ENCODE results near the gene COG5. TPM values are rescaled to one million over a fixed set of nuclear protein-coding genes. Genes with fewer than 3 reads are reported as not detected.

Gene COG5
- total and polyA plus RNA-seq, 9 of the 15 experiments (the other 6 are each of a cell fraction or from before 2014, with no cell fraction given), result 15.3 to 75.1 (median 56.4) TPM

- TF ChIP-seq THAP12 (CRISPR knock-in tag; IDR thresholded peaks at IDR 0.05) (no peak), NCOR1 (IDR thresholded peaks at IDR 0.05) (peak; percentile 73), ATF3 (IDR thresholded peaks at IDR 0.05) (peak; percentile 67; the same call in 1 of the 2 replicates), ATF3 (CRISPR knock-in tag; conservative IDR thresholded peaks at IDR 0.05) (no peak), ZNF584 (CRISPR knock-in tag; IDR thresholded peaks at IDR 0.05; ENCODE audit: low read depth) (no peak), ZC3H8 (IDR thresholded peaks at IDR 0.05) (no peak), POLR2AphosphoS5 (IDR thresholded peaks at IDR 0.05; ENCODE audit: control insufficient read depth, insufficient read depth, low read depth, low read length) (peak; percentile 84), RBM39 (optimal IDR thresholded peaks at IDR 0.05; ENCODE audit: low read depth, low read length) (no peak), PHF20 (IDR thresholded peaks at IDR 0.05; ENCODE audit: partially characterized antibody) (no peak), CBX1 (IDR thresholded peaks at IDR 0.05; ENCODE audit: low read depth) (no peak), ZNF77 (CRISPR knock-in tag; IDR thresholded peaks at IDR 0.05) (no peak), ZNF512 (tag; IDR thresholded peaks at IDR 0.05) (no peak), ILK (tag; IDR thresholded peaks at IDR 0.05; ENCODE audit: borderline replicate concordance, low read depth) (no peak), ZNF436 (CRISPR knock-in tag; IDR thresholded peaks at IDR 0.05) (no peak), ZNF217 (CRISPR knock-in tag; IDR thresholded peaks at IDR 0.05) (no peak), POLR3A (IDR thresholded peaks at IDR 0.05; ENCODE audit: borderline replicate concordance, extremely low read depth, insufficient read depth, insufficient read length) (no peak), ZNF316 (IDR thresholded peaks at IDR 0.05) (no peak), TEAD2 (tag; IDR thresholded peaks at IDR 0.05) (no peak), THAP7 (CRISPR knock-in tag; IDR thresholded peaks at IDR 0.05) (no peak), NEUROD1 (IDR thresholded peaks at IDR 0.05; ENCODE audit: borderline replicate concordance, low read depth, low read length, partially characterized antibody) (no peak), ETV1 (tag; conservative IDR thresholded peaks at IDR 0.05; ENCODE audit: low read depth) (peak; percentile 33; the same call in 1 of the 2 replicates), IRF2 (CRISPR knock-in tag; IDR thresholded peaks at IDR 0.05) (no peak), MYNN (IDR thresholded peaks at IDR 0.05) (no peak), MYNN (CRISPR knock-in tag; IDR thresholded peaks at IDR 0.05) (no peak), ZNF778 (CRISPR knock-in tag; IDR thresholded peaks at IDR 0.05) (no peak)
Measured at GRCh38 chr7:107322015-107322414, 241.7 kb downstream of the COG5 start (continued).
